GM19468 (cell line): ENCODE results near the gene PHLDB1.

ENCODE experiments used
- ATAC-seq: cut with Tn5 transposase; IDR thresholded peaks from one replicate; pipeline ENCODE4 v1.9.1; 2021; ENCODE audit warnings: mild to moderate bottlenecking, moderate library complexity, moderate number of reproducible peaks; ENCODE audit not compliant: unreplicated experiment; ENCODE audit errors: extremely low read depth

Gene PHLDB1

GRCh38 chr11:118656563-118657165, 49.2 kb downstream of the PHLDB1 start:
- ATAC-seq, result no peak

- no peak for ATAC-seq
Observed at GRCh38 chr11:118657238-118657637, 49.8 kb downstream of the PHLDB1 start.

- no peak for ATAC-seq
Observed at GRCh38 chr11:118657709-118658428, 50.5 kb downstream of the PHLDB1 start.

- ATAC-seq, result no peak
Observed at GRCh38 chr11:118658429-118659313, 51.3 kb downstream of the PHLDB1 start.

GRCh38 chr11:118659314-118659952, 52.0 kb downstream of the PHLDB1 start:
- no peak for ATAC-seq

GRCh38 chr11:118659953-118660680, 52.7 kb downstream of the PHLDB1 start:
- ATAC-seq, result no peak

- no peak for ATAC-seq
Observed at GRCh38 chr11:118660681-118661424, 53.4 kb downstream of the PHLDB1 start.

GRCh38 chr11:118661425-118662301, 54.2 kb downstream of the PHLDB1 start:
- ATAC-seq, result no peak

- no peak for ATAC-seq
Observed at GRCh38 chr11:118662401-118663271, 55.2 kb downstream of the PHLDB1 start.

- no peak for ATAC-seq
Observed at GRCh38 chr11:118663381-118663780, 56.0 kb downstream of the PHLDB1 start.

GRCh38 chr11:118663902-118664301, 56.5 kb downstream of the PHLDB1 start:
- no peak for ATAC-seq

- ATAC-seq, result no peak
Observed at GRCh38 chr11:118666371-118666770, 59.0 kb downstream of the PHLDB1 start.

GRCh38 chr11:118670063-118670462, 62.6 kb downstream of the PHLDB1 start:
- no peak for ATAC-seq

GRCh38 chr11:118671254-118671653, 63.8 kb downstream of the PHLDB1 start:
- no peak for ATAC-seq

GRCh38 chr11:118672846-118673245, 65.4 kb downstream of the PHLDB1 start:
- ATAC-seq, result no peak

GRCh38 chr11:118673361-118674081, 66.1 kb downstream of the PHLDB1 start:
- ATAC-seq, result no peak

- no peak for ATAC-seq
Observed at GRCh38 chr11:118674082-118674435, 66.6 kb downstream of the PHLDB1 start.
